Upper lobe of left lung (tissue), 4 donors: ENCODE data around the gene PRKG1.

Experiments used
- POLR2AphosphoS5 ChIP-seq, 2 donors: sonication (generic); formaldehyde crosslinking; IDR thresholded peaks; one replicate each; pipeline ENCODE4 v1.5.1; 2017; ENCODE audit warnings: antibody characterized with exemption in 2 of 2
- TF ChIP-seq, protein P1 (sequence below), 6 experiments: fragments of 450-650 bp in 4 of 6; fragments of 200-600 bp in 2 of 6; sonication (generic) in 2 of 6; IDR thresholded peaks; one replicate each; pipeline ENCODE4 v1.5.1; 2016 to 2019; ENCODE audit warnings: antibody characterized with exemption in 6 of 6

DNA sequence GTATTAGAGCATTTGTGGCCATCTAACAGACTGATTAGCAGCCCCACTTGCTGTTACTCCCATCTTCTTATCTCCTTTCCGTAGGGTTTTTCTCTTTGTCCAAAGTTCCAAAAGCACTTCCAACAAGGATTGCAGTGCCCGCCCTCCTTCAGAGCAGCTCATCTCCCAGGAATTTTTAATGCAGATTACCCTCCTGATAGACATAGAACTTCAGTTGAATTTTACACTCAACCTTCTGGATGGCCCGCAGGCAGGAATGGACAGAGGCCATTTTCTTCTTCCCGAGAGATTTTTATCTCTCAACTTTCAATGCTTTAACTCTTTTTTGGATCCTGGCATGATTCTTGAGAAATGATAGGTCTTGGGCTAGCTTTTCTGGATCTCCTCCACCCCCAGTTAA lies 23.3 kb downstream of the PRKG1 start:
- TF ChIP-seq POLR2AphosphoS5 (IDR thresholded peaks at IDR 0.05), result no peak
- TF ChIP-seq, protein P1, sequence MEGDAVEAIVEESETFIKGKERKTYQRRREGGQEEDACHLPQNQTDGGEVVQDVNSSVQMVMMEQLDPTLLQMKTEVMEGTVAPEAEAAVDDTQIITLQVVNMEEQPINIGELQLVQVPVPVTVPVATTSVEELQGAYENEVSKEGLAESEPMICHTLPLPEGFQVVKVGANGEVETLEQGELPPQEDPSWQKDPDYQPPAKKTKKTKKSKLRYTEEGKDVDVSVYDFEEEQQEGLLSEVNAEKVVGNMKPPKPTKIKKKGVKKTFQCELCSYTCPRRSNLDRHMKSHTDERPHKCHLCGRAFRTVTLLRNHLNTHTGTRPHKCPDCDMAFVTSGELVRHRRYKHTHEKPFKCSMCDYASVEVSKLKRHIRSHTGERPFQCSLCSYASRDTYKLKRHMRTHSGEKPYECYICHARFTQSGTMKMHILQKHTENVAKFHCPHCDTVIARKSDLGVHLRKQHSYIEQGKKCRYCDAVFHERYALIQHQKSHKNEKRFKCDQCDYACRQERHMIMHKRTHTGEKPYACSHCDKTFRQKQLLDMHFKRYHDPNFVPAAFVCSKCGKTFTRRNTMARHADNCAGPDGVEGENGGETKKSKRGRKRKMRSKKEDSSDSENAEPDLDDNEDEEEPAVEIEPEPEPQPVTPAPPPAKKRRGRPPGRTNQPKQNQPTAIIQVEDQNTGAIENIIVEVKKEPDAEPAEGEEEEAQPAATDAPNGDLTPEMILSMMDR (IDR thresholded peaks at IDR 0.05), result no peak
